Ovary (tissue), 9 donors: Measurements from ENCODE around the gene PRM2. TPM values are rescaled to one million over a fixed set of nuclear protein-coding genes. Genes with fewer than 3 reads are reported as not detected.

Experiments
- DNase-seq, 5 donors: peaks; one replicate each; pipeline ENCODE4 v3.0.0-alpha.2; 2019 to 2020
- H3K27ac ChIP-seq, 2 donors: fragments of 200-600 bp; one replicate each; pipeline versions ENCODE4 v1.5.1 to v1.8.0; 2019 to 2022
- H3K27me3 ChIP-seq: fragments of 200-600 bp; one replicate; pipeline ENCODE4 v1.8.0; 2022
- H3K36me3 ChIP-seq: fragments of 200-600 bp; sonication (generic); one replicate; pipeline ENCODE4 v1.5.1; 2019
- H3K4me1 ChIP-seq: one replicate; pipeline ENCODE4 v1.8.1; 2013; ENCODE audit warnings: mild to moderate bottlenecking, moderate library complexity; ENCODE audit not compliant: insufficient read depth
- H3K4me3 ChIP-seq: fragments of 200-600 bp; sonication (generic); one replicate; pipeline ENCODE4 v1.5.1; 2017
- H3K9me3 ChIP-seq, 2 donors: fragments of 200-600 bp in 1 of 2; sonication (generic) in 1 of 2; one replicate each; pipeline versions ENCODE4 v1.5.1 to v1.8.1; 2013 to 2019; ENCODE audit warnings: mild to moderate bottlenecking in 1 of 2, moderate library complexity in 1 of 2
- CTCF ChIP-seq, 3 donors: fragments of 450-650 bp in 2 of 3; fragments of 200-600 bp in 1 of 3; IDR thresholded peaks; one replicate each; pipeline versions ENCODE4 v1.5.1 to v1.8.0; 2016 to 2022; ENCODE audit warnings: antibody characterized with exemption in 3 of 3, mild to moderate bottlenecking in 1 of 3
- EP300 ChIP-seq: sonication (generic); formaldehyde crosslinking; IDR thresholded peaks from one replicate; pipeline ENCODE4 v1.6.1; 2017; ENCODE audit warnings: antibody characterized with exemption
- POLR2A ChIP-seq: fragments of 450-650 bp; IDR thresholded peaks from one replicate; pipeline ENCODE4 v1.6.1; 2017; ENCODE audit warnings: antibody characterized with exemption, mild to moderate bottlenecking, moderate library complexity
- WGBS, 3 donors: extraction: QIAGEN DNeasy Blood & Tissue Kit in 1 of 3; methylation state at CpG; one replicate each; pipeline versions ENCODE4 v1.1.5 to v1.1.7; 2013 to 2017; 5-methylcytosine and 5-hydroxymethylcytosine counted together
- intact Hi-C, 4 donors: fragments of 100-400 bp; cut with DNase I; formaldehyde crosslinking; loops; one replicate each; pipeline versions ENCODE4 v1.11.0 to v1.15.1; 2022 to 2023
- polyA plus RNA-seq, 2 donors: library from polyadenylated mRNA; stranded (reverse); fragments of 200-250 nt in 1 of 2; fragments of 350-450 nt in 1 of 2; fragmentation: Illumina TruSeq in 1 of 2; extraction: RNeasy Lipid Tissue Mini Kit (QIAGEN cat#74804) in 1 of 2; gene quantifications; one replicate each; pipeline ENCODE4 v1.2.3, GENCODE V29; 2013 to 2014
- total RNA-seq, 7 donors: library from RNA; depleted of rRNA in 2 of 7; stranded (reverse); fragments of >200 nt in 2 of 7; fragmentation: NEBNext Ultra II Directional in 3 of 7; extraction: Animal tissue kit (Norgen Biotek cat#: 25700) in 3 of 7; gene quantifications; one replicate each; pipeline versions ENCODE4 v1.1.0 to v1.2.4, GENCODE V29; 2016 to 2023
- donor health status: DM: no; HTN: no; CAD: no; lungs with moderate emphysema.
- donor health status: DM: no; HTN: no; CAD: no.
- donor health status: Bipolar disorder and iron deficiency.
- donor health status: DM: yes; HTN: yes; CAD: no.
- donor health status: DM: no; HTN: no; CAD: no.
- donor health status: DM: yes; HTN: yes; CAD: no.

The PRM2 gene
- total and polyA plus RNA-seq, 9 donors, result not detected

DNA sequence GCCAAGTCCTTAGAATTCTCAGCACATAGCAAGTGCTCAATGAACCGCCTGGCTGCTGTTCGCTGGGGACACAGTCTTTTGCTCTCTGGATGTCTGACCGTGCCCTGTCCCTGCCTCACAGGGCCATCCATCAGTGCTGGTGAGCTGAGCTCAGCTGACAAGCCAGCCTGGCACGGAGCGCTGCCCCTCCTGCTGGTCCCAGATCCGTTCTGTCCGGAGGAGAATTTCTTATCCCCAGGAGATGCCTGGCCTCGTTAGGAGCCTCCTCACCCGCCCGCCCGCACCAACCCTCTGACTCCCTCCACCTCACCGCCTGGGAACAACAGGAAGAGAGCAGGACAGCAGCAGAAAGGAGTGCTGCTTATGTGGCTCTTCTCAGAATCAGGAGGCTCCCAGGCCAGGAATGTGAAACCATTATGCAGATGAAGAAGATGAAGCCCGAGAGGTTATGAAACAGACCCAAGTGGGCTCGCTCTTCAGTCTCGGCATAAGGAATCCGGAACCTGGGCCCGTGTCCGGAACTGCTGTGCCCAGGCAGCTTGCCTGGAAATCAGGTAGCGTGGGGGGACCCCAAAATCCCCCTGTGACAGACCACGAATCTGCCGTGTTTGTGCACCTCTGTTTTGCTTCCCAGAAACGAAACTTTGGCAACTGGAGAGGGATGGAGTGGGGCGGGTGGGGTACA is 40.2 kb upstream of the PRM2 start:
- H3K27me3 ChIP-seq, result no peaks in the 10 kb centered on the region
- TF ChIP-seq POLR2A (no peak), CTCF (IDR thresholded peaks at IDR 0.05) (no peak), EP300 (no peak)

DNA sequence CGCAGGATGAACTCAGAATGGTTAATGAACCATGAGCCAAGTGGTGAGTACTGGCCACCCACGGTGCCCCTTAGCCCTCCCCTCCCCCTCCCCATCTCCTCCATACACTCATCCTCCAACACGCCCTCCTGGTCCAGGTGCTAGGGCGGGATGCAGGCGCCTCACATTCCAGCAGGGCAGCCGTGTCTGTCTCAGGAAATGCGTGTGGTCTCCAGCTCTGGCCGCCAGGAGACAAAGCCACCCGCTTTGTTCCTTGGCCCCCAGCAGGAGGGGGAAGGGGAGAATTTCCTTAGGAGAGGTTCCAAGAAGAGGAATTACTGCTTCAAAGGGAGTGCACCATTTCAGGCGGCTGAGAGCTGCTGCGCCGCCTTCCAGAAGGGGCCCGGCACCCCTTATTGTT is 39.2 kb upstream of the PRM2 start:
- peak in 2 of 5 donors; percentile 42 to 64 for DNase-seq
- H3K36me3 ChIP-seq, result no peaks in the 10 kb centered on the region
- intact Hi-C loops, result no loop called here
- peak overlapping the region; percentile 2 to 48 for H3K27ac ChIP-seq
- H3K4me1 ChIP-seq, result peaks cover 17% of the 10 kb centered on the region
- no peaks in the 10 kb centered on the region for H3K9me3 ChIP-seq
- TF ChIP-seq EP300 (no peak), CTCF (IDR thresholded peaks at IDR 0.05) (peak in 2 of 3 donors; percentile 15 to 19)
- WGBS, 3 donors, result 18 to 21% (median 19%) methylated on average over 13 of the region's 13 CpGs
- H3K27me3 ChIP-seq, result no peaks in the 10 kb centered on the region
- H3K4me3 ChIP-seq, result no peak overlapping the region

More for the DNA sequence above, 40.2 kb upstream of the PRM2 start:
- Histone ChIP-seq H3K27ac (peak overlapping the region in 1 of 2 donors; percentile 48), H3K9me3 (no peaks in the 10 kb centered on the region), H3K4me1 (peaks cover 14% of the 10 kb centered on the region), H3K36me3 (no peaks in the 10 kb centered on the region), H3K4me3 (no peak overlapping the region)
- intact Hi-C loops, result no loop called here
- DNase-seq, result peak in 2 of 5 donors; percentile 37 to 47
- 68 to 75% (median 72%) methylated on average over 21 to 23 of the region's 23 CpGs for WGBS, 3 donors

DNA sequence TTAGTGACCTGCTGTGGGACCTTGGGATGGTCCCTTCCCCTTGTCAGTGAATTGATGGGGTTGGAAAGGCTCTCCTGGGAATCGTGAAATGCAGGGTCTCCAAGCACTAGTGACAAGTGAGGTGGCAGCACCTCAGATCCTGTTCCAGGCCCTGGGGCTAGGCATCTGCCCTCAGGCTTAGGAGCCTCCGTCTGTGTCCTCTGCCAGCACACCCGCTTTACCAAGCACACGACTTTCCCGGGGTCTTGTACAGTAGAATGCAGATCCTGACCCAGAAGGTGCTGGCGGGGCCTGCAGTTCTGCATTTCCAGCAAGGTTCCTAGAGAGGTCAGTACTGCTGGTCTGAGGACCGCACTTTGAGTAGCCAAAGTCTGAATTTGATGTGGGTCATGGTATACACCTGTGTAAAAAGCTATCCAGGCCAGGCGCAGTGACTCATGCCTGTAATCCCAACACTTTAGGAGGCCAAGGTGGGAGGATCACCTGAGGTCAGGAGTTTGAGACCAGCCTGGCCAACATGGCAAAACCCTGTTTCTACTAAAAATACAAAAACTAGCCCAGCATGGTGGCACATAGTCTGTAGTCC is 38.1 kb upstream of the PRM2 start:
- DNase-seq, result no peak
- no peaks in the 10 kb centered on the region for H3K27me3 ChIP-seq
- H3K27ac ChIP-seq, result no peak overlapping the region
- H3K4me3 ChIP-seq, result no peak overlapping the region
- intact Hi-C loops, result loop anchor here in 1 of 4 donors (5.0 kb wide), 1 partner anchor 57 kb away; the partner anchor contains the start of gene SOCS1
- no peaks in the 10 kb centered on the region for H3K36me3 ChIP-seq
- 93 to 98% (median 93%) methylated on average over 8 of the region's 8 CpGs for WGBS, 3 donors
- TF ChIP-seq CTCF (IDR thresholded peaks at IDR 0.05), result no peak
- no peak for TF ChIP-seq EP300
- no peak for TF ChIP-seq POLR2A
- no peaks in the 10 kb centered on the region for H3K9me3 ChIP-seq
- H3K4me1 ChIP-seq, result peaks cover 22% of the 10 kb centered on the region

DNA sequence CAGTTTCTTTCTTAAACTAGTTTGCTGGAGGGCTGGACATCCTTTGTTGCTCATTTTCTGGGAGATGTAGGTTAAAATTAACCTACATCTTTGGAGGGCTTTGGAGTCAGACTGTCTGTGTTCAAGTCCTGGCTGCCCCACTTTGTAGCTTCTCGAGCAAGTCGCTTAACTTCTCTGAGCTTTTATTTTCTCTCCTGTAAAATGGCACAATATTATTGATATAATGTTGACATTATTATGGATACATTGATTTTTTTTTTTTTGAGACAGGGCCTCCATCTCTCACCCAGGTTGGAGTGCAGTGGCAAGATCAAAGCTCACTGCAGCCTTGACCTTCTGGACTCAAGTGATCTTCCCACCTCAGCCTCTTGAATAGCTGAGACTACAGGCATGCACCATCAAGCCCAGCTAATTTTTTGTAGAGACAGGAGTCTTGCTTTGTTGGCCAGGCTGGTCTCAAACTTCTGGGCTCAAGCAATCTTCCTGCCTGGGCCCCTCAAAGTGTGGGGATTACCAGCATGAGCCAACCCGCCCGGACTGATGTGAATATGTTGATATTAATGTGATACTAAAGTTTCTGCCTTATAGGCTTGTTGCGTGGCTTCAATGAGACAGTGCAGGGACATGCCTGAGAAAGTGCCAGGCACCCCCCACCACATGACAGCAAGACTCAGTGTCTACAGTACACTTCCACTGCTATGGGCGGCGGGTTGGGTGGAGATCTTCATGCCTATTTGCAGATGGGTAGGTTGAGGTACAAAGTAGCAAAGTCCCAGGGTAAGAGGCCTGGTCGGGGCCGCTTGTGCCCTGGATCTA is 37.4 kb upstream of the PRM2 start:
- no peak for TF ChIP-seq POLR2A
- TF ChIP-seq EP300, result no peak
- no peak for TF ChIP-seq CTCF (IDR thresholded peaks at IDR 0.05)
- WGBS, 3 donors, result 88% methylated on average over 9 of the region's 9 CpGs
- DNase-seq, result no peak
- Histone ChIP-seq H3K4me1 (peaks cover 22% of the 10 kb centered on the region), H3K9me3 (no peaks in the 10 kb centered on the region), H3K27me3 (no peaks in the 10 kb centered on the region), H3K4me3 (no peak overlapping the region), H3K27ac (no peak overlapping the region), H3K36me3 (no peaks in the 10 kb centered on the region)
- intact Hi-C loops, result loop anchor here in 1 of 4 donors (5.0 kb wide), 1 partner anchor 56 kb away; the partner anchor contains the start of gene SOCS1
